ENCODE measurements around the gene DHRS7C. TPM values are rescaled to one million over a fixed set of nuclear protein-coding genes. Genes with fewer than 3 reads are reported as not detected.

The DHRS7C gene
- total and polyA plus RNA-seq, 7 donors: 0.92 TPM; not detected in 6

DNA sequence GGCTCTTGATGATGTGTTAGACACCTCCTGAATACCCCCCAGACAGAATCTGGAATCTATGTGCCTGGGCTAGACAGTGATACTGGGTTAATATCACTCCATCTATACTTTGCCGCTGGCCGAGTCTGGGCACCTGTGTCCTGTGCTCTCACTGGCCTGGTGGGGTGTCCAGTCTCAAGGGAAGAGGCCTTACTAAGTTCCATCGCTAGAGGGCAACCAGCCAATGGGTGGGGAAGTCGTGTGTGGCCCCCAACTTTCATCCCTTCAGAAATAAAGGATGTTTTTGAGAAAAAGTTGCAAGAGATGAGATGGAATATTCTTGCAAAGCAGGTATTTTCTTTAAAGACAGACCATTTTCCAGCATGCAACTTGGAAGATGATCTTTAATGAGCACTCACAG is 32.7 kb upstream of the DHRS7C start:
- TF ChIP-seq POLR2AphosphoS5 (IDR thresholded peaks at IDR 0.05): no peak
- TF ChIP-seq POLR2A (IDR thresholded peaks at IDR 0.05): no peak
- TF ChIP-seq, protein P1, sequence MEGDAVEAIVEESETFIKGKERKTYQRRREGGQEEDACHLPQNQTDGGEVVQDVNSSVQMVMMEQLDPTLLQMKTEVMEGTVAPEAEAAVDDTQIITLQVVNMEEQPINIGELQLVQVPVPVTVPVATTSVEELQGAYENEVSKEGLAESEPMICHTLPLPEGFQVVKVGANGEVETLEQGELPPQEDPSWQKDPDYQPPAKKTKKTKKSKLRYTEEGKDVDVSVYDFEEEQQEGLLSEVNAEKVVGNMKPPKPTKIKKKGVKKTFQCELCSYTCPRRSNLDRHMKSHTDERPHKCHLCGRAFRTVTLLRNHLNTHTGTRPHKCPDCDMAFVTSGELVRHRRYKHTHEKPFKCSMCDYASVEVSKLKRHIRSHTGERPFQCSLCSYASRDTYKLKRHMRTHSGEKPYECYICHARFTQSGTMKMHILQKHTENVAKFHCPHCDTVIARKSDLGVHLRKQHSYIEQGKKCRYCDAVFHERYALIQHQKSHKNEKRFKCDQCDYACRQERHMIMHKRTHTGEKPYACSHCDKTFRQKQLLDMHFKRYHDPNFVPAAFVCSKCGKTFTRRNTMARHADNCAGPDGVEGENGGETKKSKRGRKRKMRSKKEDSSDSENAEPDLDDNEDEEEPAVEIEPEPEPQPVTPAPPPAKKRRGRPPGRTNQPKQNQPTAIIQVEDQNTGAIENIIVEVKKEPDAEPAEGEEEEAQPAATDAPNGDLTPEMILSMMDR (IDR thresholded peaks at IDR 0.05): no peak
- no peak for TF ChIP-seq EP300 (IDR thresholded peaks at IDR 0.05)
- 58 to 66% methylated on average over 4 of the region's 4 CpGs for WGBS, 2 donors
- peaks cover 0 to 36% (median 20%) of the 10 kb centered on the region in 4 donors for H3K4me1 ChIP-seq
- DNase-seq: no peak
- no peaks in the 10 kb centered on the region for H3K36me3 ChIP-seq
- no peak overlapping the region for H3K27ac ChIP-seq
- H3K27me3 ChIP-seq: no peaks in the 10 kb centered on the region
- no peak overlapping the region for H3K4me3 ChIP-seq
- intact Hi-C loops (cut with DNase I): no loop called here
- H3K9me3 ChIP-seq: no peaks in the 10 kb centered on the region

DNA sequence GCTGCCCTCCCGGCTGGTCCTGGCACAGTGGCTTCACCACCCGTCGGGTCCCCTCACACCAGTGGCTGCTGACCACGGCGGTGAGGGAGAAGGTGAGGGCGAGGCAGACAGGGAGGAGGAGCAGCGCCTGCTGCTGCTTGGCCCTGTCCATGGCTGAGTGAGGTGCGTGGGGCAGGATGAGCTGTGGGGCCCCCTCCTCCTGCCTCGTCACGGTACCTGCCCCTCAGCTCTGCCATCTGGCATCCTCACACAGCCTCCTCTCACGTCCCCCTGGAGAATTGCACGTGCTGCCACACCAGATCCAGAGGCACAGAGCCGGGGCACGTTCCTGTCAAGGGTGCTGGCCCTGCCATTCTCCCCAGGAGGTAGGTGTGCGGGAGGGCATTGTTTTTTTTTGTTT is 30.5 kb upstream of the DHRS7C start, which contains the start of gene GSG1L2:
Gene GSG1L2 (minus strand): TSS at position 159 of the 400 bp plus-strand sequence. CDS start 8 bp downstream, at position 151.
- DNase-seq: no peak
- Histone ChIP-seq H3K27ac (no peak within 1 kb of the TSS), H3K36me3 (no peaks in the 10 kb centered on the region), H3K27me3 (no peaks in the 10 kb centered on the region), H3K9me3 (no peaks in the 10 kb centered on the region), H3K4me3 (no peak within 1 kb of the TSS), H3K4me1 (peaks cover 0 to 14% (median 8%) of the 10 kb centered on the region in 4 donors)
- WGBS, 2 donors: 62 to 66% methylated on average over 15 of the region's 15 CpGs
- TF ChIP-seq POLR2A (IDR thresholded peaks at IDR 0.05) (no peak), POLR2AphosphoS5 (IDR thresholded peaks at IDR 0.05) (no peak), EP300 (IDR thresholded peaks at IDR 0.05) (no peak)
- TF ChIP-seq, protein P1 (IDR thresholded peaks at IDR 0.05): no peak
- intact Hi-C loops (cut with DNase I): no loop called here

DNA sequence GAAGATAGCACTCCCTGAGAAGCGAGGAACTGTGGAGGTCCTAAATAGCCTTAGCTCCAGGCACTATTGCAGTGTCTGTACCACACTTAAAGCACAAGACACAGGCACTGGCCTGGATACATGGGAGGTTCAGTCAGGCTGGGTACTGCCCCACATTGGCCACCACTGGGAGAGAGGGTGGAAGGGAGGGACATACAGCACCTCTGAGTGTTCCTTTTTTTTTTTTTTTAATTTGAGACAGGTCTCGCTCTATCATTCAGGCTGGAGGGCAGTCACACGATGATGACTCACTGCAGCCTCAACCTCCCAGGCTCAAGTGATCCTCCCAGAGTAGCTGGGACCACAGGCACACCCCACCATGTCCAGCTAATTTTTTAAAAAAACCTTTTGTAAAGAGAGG is 29.1 kb upstream of the DHRS7C start:
- no peaks in the 10 kb centered on the region for H3K9me3 ChIP-seq
- H3K27me3 ChIP-seq: no peaks in the 10 kb centered on the region
- peaks cover 0 to 7% (median 3%) of the 10 kb centered on the region in 4 donors for H3K4me1 ChIP-seq
- H3K27ac ChIP-seq: no peak overlapping the region
- intact Hi-C loops (cut with DNase I): no loop called here
- H3K36me3 ChIP-seq: no peaks in the 10 kb centered on the region
- no peak for DNase-seq
- TF ChIP-seq POLR2AphosphoS5 (IDR thresholded peaks at IDR 0.05) (no peak), EP300 (IDR thresholded peaks at IDR 0.05) (no peak), POLR2A (IDR thresholded peaks at IDR 0.05) (no peak)
- WGBS, 2 donors: 60 to 84% methylated on average over 3 of the region's 3 CpGs
- H3K4me3 ChIP-seq: no peak overlapping the region

DNA sequence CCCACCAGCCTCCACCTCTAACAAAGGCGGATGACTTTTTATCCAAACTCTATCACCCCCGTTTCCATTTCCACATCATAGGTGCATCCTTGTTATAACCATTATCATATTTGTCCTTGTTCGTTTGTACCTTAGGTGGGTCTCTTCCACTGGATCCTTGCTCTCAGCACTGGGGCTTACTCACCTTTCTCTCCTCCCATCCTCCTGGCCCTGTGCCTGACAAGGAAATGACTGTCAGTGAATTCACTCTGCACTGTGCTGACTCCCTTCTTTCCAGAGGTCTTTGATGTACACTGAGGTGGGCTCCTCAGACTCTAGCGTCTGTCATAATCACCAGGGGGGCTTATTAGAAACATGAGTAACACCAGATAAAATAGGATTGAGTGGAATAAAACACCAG is 27.4 kb upstream of the DHRS7C start:
- TF ChIP-seq, protein P1 (IDR thresholded peaks at IDR 0.05): no peak
- no peak for TF ChIP-seq POLR2A (IDR thresholded peaks at IDR 0.05)
- no peak for TF ChIP-seq EP300 (IDR thresholded peaks at IDR 0.05)
- TF ChIP-seq POLR2AphosphoS5 (IDR thresholded peaks at IDR 0.05): no peak
- DNase-seq: no peak
- WGBS, 2 donors: 67 to 80% methylated on average over 4 of the region's 4 CpGs
- H3K4me3 ChIP-seq: no peak overlapping the region
- intact Hi-C loops (cut with DNase I): no loop called here
- no peaks in the 10 kb centered on the region for H3K9me3 ChIP-seq
- H3K27ac ChIP-seq: no peak overlapping the region
- no peaks in the 10 kb centered on the region for H3K36me3 ChIP-seq
- no peaks in the 10 kb centered on the region for H3K4me1 ChIP-seq
- H3K27me3 ChIP-seq: no peaks in the 10 kb centered on the region

DNA sequence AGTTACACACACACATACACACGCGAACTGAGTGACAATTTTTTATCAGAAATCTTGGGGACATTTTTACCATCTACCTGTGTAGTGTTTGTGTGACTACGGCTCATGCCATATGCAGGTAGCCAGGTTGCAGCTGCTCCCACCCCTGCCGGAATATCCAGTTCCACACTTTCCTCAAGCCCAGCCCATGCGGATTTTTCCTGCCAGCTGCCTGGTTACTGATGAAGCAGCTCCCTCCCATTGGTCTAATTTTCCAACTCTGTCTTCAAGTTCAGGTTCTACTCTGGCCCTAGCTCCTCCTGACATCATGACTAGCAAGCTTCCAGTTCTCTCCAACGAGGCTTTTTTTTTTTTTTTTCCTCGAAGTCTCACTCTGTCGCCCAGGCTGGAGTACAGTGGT is 25.7 kb upstream of the DHRS7C start:
- intact Hi-C loops (cut with DNase I): no loop called here
- no peaks in the 10 kb centered on the region for H3K27me3 ChIP-seq
- no peaks in the 10 kb centered on the region for H3K4me1 ChIP-seq
- H3K9me3 ChIP-seq: no peaks in the 10 kb centered on the region
- no peak for DNase-seq
- no peaks in the 10 kb centered on the region for H3K36me3 ChIP-seq
- no peak overlapping the region for H3K4me3 ChIP-seq
- no peak overlapping the region for H3K27ac ChIP-seq
- no peak for TF ChIP-seq POLR2A (IDR thresholded peaks at IDR 0.05)
- 37 to 57% methylated on average over 8 of the region's 8 CpGs for WGBS, 2 donors

DNA sequence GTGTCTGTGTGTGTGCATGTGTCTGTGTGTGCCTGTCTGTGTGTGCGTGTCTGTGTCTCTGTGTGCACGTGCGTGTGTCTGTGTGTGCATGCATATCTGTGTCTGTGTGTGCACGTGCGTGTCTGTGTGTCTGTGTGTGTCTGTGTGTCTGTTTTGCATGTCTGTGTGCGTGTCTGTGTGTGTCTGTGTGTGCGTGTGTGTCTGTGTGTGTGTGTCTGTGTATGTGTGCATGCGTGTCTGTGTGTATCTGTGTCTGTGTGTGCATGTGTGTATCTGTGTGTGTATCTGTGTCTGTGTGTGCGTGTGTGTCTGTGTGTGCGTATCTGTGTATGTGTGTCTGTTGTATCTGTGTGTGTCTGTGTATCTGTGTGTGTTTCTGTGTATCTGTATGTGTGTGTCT is 25.1 kb upstream of the DHRS7C start:
- H3K27me3 ChIP-seq: no peaks in the 10 kb centered on the region
- TF ChIP-seq, protein P1 (IDR thresholded peaks at IDR 0.05): no peak
- no peak overlapping the region for H3K4me3 ChIP-seq
- WGBS, 2 donors: 83 to 84% methylated on average over 10 of the region's 10 CpGs
- no peaks in the 10 kb centered on the region for H3K36me3 ChIP-seq
- no peak for DNase-seq
- H3K27ac ChIP-seq: no peak overlapping the region
- no peaks in the 10 kb centered on the region for H3K9me3 ChIP-seq
- no peaks in the 10 kb centered on the region for H3K4me1 ChIP-seq
- intact Hi-C loops (cut with DNase I): no loop called here

All from sigmoid colon (tissue), 7 donors.